ENCODE measurements around the gene TEX22. TPM values are rescaled to one million over a fixed set of nuclear protein-coding genes. Genes with fewer than 3 reads are reported as not detected.

The TEX22 gene
- total RNA-seq, 1 donor from 2014 or later, result 0.46 TPM

GRCh38 chr14:105409364-105409763 is 11.0 kb downstream of the TEX22 start:
- Histone ChIP-seq H3K4me3 (ENCODE audit: low read depth, low read length) (no peak overlapping the region), H3K27me3 (ENCODE audit: control insufficient read depth, insufficient read depth, low read length) (peaks cover 19% of the 10 kb centered on the region), H3K36me3 (ENCODE audit: control insufficient read depth, insufficient read depth, low read length) (no peaks in the 10 kb centered on the region)
- DNase-seq (ENCODE audit: low read depth), result no peak
- TF ChIP-seq CTCF (IDR thresholded peaks at IDR 0.05; ENCODE audit: insufficient read depth, low read length, poor library complexity, severe bottlenecking), result no peak

- peaks cover 19% of the 10 kb centered on the region for H3K27me3 ChIP-seq (ENCODE audit: control insufficient read depth, insufficient read depth, low read length)
- no peak overlapping the region for H3K4me3 ChIP-seq (ENCODE audit: low read depth, low read length)
- no peaks in the 10 kb centered on the region for H3K36me3 ChIP-seq (ENCODE audit: control insufficient read depth, insufficient read depth, low read length)
- DNase-seq (ENCODE audit: low read depth), result no peak
- no peak for TF ChIP-seq CTCF (IDR thresholded peaks at IDR 0.05; ENCODE audit: insufficient read depth, low read length, poor library complexity, severe bottlenecking)
These were observed 12.3 kb downstream of the TEX22 start for GRCh38 chr14:105410642-105411016.

DNA sequence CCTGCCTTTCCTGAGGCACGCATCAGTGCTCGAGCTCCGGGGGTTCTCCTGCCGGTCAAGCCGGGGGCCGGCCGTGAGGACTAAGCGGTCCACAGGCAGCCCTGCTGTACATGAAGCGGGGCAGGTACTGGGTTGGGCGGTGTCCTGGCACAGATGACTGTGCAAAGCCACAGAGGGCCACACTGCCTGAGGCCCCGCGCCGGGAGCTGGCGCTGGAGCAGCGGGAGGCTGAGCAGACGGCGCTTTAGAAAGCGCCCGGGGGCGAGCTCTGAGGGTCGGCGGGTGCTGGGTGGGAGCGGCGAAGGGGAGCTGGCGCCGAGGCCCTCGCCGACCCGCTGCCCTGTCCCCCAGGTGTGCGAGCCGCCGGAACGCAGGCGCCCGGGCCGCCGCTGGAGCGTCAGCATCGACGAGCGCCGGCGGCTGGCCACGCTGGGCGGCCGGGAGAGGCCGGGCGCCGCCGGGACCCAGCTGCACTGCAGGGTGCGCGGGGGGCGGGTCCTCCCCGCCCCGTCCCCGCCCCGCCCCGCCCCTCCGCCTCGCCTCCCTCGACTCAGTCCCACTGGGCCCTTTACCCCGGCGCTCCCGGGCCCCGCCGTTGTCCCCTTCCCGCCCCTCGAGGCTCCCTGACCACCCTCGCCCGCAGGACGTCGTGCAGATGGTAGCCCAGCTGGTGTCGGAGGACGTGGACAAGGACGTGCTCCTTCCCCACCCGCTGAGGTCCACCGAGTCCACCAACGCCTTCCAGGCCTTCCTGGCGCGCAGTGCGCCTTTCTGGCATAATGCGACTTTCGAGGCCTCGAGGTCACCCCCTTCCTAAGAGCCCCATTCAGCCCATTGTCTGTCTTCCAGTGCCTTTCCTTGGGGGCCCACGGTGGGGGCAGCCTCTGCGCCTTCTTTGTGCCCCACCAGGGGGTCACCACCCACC is 12.9 kb downstream of the TEX22 start:
- no peak for TF ChIP-seq CTCF (IDR thresholded peaks at IDR 0.05; ENCODE audit: insufficient read depth, low read length, poor library complexity, severe bottlenecking)
- Histone ChIP-seq H3K27me3 (ENCODE audit: control insufficient read depth, insufficient read depth, low read length) (peaks cover 19% of the 10 kb centered on the region), H3K36me3 (ENCODE audit: control insufficient read depth, insufficient read depth, low read length) (no peaks in the 10 kb centered on the region), H3K4me3 (ENCODE audit: low read depth, low read length) (peak overlapping the region; percentile 25)
- no peak for DNase-seq (ENCODE audit: low read depth)

GRCh38 chr14:105411985-105412770 is 13.8 kb downstream of the TEX22 start:
- DNase-seq (ENCODE audit: low read depth), result no peak
- peaks cover 19% of the 10 kb centered on the region for H3K27me3 ChIP-seq (ENCODE audit: control insufficient read depth, insufficient read depth, low read length)

More at GRCh38 chr14:105411985-105412770, 13.8 kb downstream of the TEX22 start:
- TF ChIP-seq CTCF (IDR thresholded peaks at IDR 0.05; ENCODE audit: insufficient read depth, low read length, poor library complexity, severe bottlenecking), result no peak
- Histone ChIP-seq H3K4me3 (ENCODE audit: low read depth, low read length) (no peak overlapping the region), H3K36me3 (ENCODE audit: control insufficient read depth, insufficient read depth, low read length) (no peaks in the 10 kb centered on the region)

Measured in kidney epithelial cell (primary cell).